Breast epithelium (tissue), 4 donors: ENCODE measurements around the gene SCARF1. TPM values are rescaled to one million over a fixed set of nuclear protein-coding genes. Genes with fewer than 3 reads are reported as not detected.
"Not testable (repeated sequence)": the region's sequence is repeated elsewhere in the genome, so short reads cannot be mapped to it uniquely, and the experiment has no call there.

Experiments
- DNase-seq, 2 donors: peaks; one replicate each; pipeline ENCODE4 v3.0.0-alpha.2; 2019; ENCODE audit warnings: low spot score in 2 of 2
- H3K27ac ChIP-seq, 2 donors: fragments of 200-600 bp; sonication (generic) in 1 of 2; one replicate each; pipeline ENCODE4 v1.5.1; 2016 to 2019; ENCODE audit warnings: mild to moderate bottlenecking in 1 of 2
- H3K27me3 ChIP-seq, 2 donors: fragments of 200-600 bp; sonication (generic) in 1 of 2; one replicate each; pipeline versions ENCODE4 v1.5.1 to v1.6.0; 2017 to 2019; ENCODE audit warnings: control low read depth in 1 of 2, mild to moderate bottlenecking in 1 of 2
- H3K36me3 ChIP-seq: fragments of 200-600 bp; one replicate; pipeline ENCODE4 v1.5.1; 2019
- H3K4me1 ChIP-seq, 2 donors: fragments of 200-600 bp; sonication (generic); one replicate each; pipeline ENCODE4 v1.5.1; 2016 to 2019; ENCODE audit warnings: control low read depth in 1 of 2
- H3K4me3 ChIP-seq, 3 donors: fragments of 200-600 bp; sonication (generic); 1 replicate in 2 of 3; 2 replicates in 1 of 3; pipeline ENCODE4 v1.5.1; 2016 to 2019; ENCODE audit warnings: mild to moderate bottlenecking in 3 of 3, moderate library complexity in 2 of 3
- H3K9me3 ChIP-seq, 2 donors: fragments of 200-600 bp; sonication (generic) in 1 of 2; one replicate each; pipeline ENCODE4 v1.5.1; 2016 to 2019; ENCODE audit warnings: control low read depth in 1 of 2
- CTCF ChIP-seq, 3 donors: fragments of 450-650 bp; IDR thresholded peaks; one replicate each; pipeline ENCODE4 v1.5.1; 2016 to 2017; ENCODE audit warnings: antibody characterized with exemption in 3 of 3, mild to moderate bottlenecking in 3 of 3, moderate library complexity in 3 of 3
- POLR2A ChIP-seq: fragments of 450-650 bp; IDR thresholded peaks from one replicate; pipeline ENCODE4 v1.6.1; 2016; ENCODE audit warnings: antibody characterized with exemption, mild to moderate bottlenecking, moderate library complexity
- POLR2AphosphoS5 ChIP-seq, 3 donors: sonication (generic); formaldehyde crosslinking; IDR thresholded peaks; one replicate each; pipeline ENCODE4 v1.6.1; 2017; ENCODE audit warnings: antibody characterized with exemption in 3 of 3
- intact Hi-C: fragments of 100-400 bp; cut with DNase I; formaldehyde crosslinking; loops from one replicate; pipeline ENCODE4 v1.15.1; 2023; ENCODE audit warnings: low total_unique reads
- total RNA-seq, 3 donors: library from RNA; depleted of rRNA; stranded (reverse); fragments of >200 nt; gene quantifications; one replicate each; pipeline ENCODE4 v1.1.0, GENCODE V29; 2016

The SCARF1 gene
- total RNA-seq, 3 donors from 2014 or later, result 4.2 to 11.5 (median 6.6) TPM

DNA sequence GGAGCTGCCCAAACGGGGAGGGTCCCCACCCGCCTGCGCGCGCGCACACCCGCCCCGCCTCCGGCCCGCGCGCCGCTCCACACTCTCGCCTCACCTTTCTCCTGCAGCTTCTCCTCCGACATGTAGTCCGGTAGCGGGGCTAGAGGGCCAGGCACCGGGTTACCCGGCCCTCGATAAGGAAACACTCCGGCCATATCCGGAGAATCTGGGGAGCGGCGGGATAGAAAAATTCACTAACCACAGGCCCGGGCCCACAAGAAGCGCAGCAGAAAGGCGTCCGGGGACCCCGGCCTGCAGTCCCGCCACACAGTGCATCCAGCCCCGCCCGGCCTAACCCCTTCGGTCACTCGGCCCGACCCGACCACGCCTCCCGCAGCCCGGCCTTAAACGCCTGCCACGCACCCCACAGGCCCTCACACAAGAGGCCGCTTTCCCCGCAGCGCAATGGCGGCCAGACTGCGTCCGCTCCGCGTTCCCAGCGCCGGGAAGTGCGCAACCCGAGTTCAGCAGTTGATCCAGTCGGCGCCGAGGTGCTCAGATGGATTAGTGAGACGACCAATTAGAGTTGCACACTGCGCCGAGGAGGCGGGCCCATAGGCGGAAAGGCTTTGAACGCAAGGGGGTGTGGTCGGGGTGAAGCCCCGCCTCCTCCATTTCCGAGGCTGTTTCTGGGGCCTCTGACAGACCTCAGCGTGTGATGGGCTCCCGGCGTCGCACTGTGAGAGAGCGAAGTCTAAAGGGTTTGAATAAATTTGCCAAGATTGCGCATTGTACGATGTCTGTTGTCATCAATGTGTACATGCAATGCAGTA, 39.1 kb upstream of the SCARF1 start, which contains the start of gene PRPF8:
Gene PRPF8, minus strand, starts transcription at position 490 of the 812 bp plus-strand sequence. Its CDS starts 296 bp downstream, at position 194.
- Histone ChIP-seq H3K4me1 (peaks cover 0 to 5% of the 10 kb centered on the region in 2 donors), H3K36me3 (peaks cover 13% of the 10 kb centered on the region), H3K4me3 (peak within 1 kb of the TSS; percentile 87 to 91 (median 90)), H3K27ac (peak within 1 kb of the TSS; percentile 95 to 96), H3K9me3 (no peaks in the 10 kb centered on the region), H3K27me3 (no peaks in the 10 kb centered on the region)
- TF ChIP-seq POLR2AphosphoS5 (IDR thresholded peaks at IDR 0.05), result peak; percentile 99
- TF ChIP-seq CTCF (IDR thresholded peaks at IDR 0.05), result peak in 1 of 3 donors; percentile 16
- TF ChIP-seq POLR2A, result peak; percentile 98
- intact Hi-C loops, result loop anchor here (10.0 kb wide), 1 partner anchor 660 kb away; no protein-coding TSS in a partner anchor
- peak; percentile 98 for DNase-seq

- intact Hi-C loops, result loop anchor here (10.0 kb wide), 1 partner anchor 659 kb away; no protein-coding TSS in a partner anchor
- Histone ChIP-seq H3K36me3 (peaks cover 24% of the 10 kb centered on the region), H3K27me3 (no peaks in the 10 kb centered on the region), H3K27ac (peak overlapping the region in 1 of 2 donors; percentile 95), H3K4me1 (peaks cover 0 to 5% of the 10 kb centered on the region in 2 donors), H3K9me3 (no peaks in the 10 kb centered on the region), H3K4me3 (peak overlapping the region; percentile 87 to 91 (median 90))
- DNase-seq, result no peak
- no peak for TF ChIP-seq CTCF (IDR thresholded peaks at IDR 0.05)
- no peak for TF ChIP-seq POLR2AphosphoS5 (IDR thresholded peaks at IDR 0.05)
- no peak for TF ChIP-seq POLR2A
Measured at GRCh38 chr17:1683459-1683858, 37.9 kb upstream of the SCARF1 start.

DNA sequence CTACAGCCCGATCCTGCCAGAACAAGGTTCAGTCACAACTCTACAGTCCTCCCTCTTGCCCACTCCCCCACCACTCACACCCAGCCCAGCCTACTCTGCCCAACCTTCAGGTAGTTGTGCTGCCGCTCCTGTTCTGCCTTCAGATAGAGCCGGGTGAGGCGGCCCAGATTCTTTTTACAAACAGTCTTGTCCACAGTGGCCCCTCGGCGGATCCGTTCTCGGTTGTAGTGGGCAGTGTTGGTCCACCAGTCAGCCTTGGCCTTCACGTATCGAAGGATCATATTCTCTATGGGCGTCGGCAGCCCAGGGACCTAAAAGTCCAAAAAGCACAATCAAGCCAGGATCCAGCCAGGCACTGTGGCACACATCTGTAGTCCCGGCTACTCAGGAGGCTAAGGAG, 30.9 kb upstream of the SCARF1 start:
- TF ChIP-seq POLR2A (no peak), CTCF (IDR thresholded peaks at IDR 0.05) (no peak), POLR2AphosphoS5 (IDR thresholded peaks at IDR 0.05) (no peak)
- H3K4me3 ChIP-seq, result no peak overlapping the region
- peak overlapping the region in 1 of 2 donors; percentile 4 for H3K27ac ChIP-seq
- DNase-seq, result no peak
- H3K36me3 ChIP-seq, result peaks cover 72% of the 10 kb centered on the region
- no peaks in the 10 kb centered on the region for H3K9me3 ChIP-seq
- no peaks in the 10 kb centered on the region for H3K4me1 ChIP-seq
- intact Hi-C loops, result no loop called here
- H3K27me3 ChIP-seq, result no peaks in the 10 kb centered on the region

- Histone ChIP-seq H3K27ac (no peak overlapping the region), H3K27me3 (no peaks in the 10 kb centered on the region), H3K4me3 (no peak overlapping the region), H3K4me1 (no peaks in the 10 kb centered on the region), H3K36me3 (peaks cover 45% of the 10 kb centered on the region), H3K9me3 (no peaks in the 10 kb centered on the region)
- no peak for TF ChIP-seq POLR2A
- no peak for TF ChIP-seq POLR2AphosphoS5 (IDR thresholded peaks at IDR 0.05)
- TF ChIP-seq CTCF (IDR thresholded peaks at IDR 0.05), result no peak
- intact Hi-C loops, result no loop called here
- no peak for DNase-seq
Measured at GRCh38 chr17:1673041-1673785, 27.7 kb upstream of the SCARF1 start.

DNA sequence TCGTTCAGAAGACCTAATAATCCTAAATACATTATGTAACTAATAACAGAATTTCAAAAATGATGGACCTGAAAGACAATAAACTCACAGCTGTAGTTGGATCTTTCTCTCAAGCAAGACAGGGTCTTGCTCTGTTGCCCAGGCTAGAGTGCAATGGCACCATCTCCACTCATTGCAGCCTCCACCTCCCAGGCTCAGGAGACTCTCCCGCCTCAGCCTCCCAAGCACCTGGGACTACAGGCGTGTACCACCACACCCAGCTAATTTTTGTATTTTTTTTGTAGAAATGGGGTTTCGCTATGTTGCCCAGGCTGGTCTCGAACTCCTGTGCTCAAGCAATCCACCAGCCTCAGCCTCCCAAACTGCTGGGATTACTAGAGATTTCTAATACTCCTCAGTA, 18.4 kb upstream of the SCARF1 start:
- DNase-seq, intact Hi-C loops, H3K4me1 ChIP-seq, H3K9me3 ChIP-seq, H3K4me3 ChIP-seq, H3K27me3 ChIP-seq: not testable (repeated sequence)
- Histone ChIP-seq H3K36me3 (peaks cover 27% of the 10 kb centered on the region), H3K27ac (peak overlapping the region in 1 of 2 donors; percentile 9)
